Right lobe of liver (tissue), 4 donors: ENCODE measurements around the gene ZNF670.

ENCODE experiments used
- POLR2A ChIP-seq: fragments of 450-650 bp; IDR thresholded peaks from one replicate; pipeline ENCODE4 v1.6.1; 2017; ENCODE audit warnings: antibody characterized with exemption, mild to moderate bottlenecking
- TF ChIP-seq, protein P1 (sequence below), 4 donors: fragments of 200-600 bp in 3 of 4; fragments of 450-650 bp in 1 of 4; IDR thresholded peaks; one replicate each; pipeline versions ENCODE4 v1.5.1 to v1.8.0; 2016 to 2022; ENCODE audit warnings: antibody characterized with exemption in 4 of 4, mild to moderate bottlenecking in 2 of 4
- donor health status: DM: no; HTN: no; CAD: no.
- donor health status: DM: no; HTN: no; CAD: no.
- donor health status: DM: no; HTN: yes; CAD: no.

DNA sequence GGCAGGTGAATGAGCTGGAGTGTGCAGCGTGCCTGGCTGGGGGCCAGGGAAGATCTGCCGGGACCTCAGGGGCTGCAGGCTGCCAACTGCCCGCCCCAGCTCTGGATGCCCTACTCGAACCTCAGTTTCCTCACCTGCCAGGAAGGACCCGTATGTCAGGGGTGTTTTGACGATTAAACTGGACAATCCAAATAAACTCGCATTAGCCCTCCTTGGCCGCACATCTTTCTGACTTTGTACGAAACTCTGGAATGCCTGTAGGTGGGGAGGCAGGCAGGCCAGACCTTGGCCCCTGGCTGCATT lies 33.8 kb upstream of the ZNF670 start:
- TF ChIP-seq, protein P1, sequence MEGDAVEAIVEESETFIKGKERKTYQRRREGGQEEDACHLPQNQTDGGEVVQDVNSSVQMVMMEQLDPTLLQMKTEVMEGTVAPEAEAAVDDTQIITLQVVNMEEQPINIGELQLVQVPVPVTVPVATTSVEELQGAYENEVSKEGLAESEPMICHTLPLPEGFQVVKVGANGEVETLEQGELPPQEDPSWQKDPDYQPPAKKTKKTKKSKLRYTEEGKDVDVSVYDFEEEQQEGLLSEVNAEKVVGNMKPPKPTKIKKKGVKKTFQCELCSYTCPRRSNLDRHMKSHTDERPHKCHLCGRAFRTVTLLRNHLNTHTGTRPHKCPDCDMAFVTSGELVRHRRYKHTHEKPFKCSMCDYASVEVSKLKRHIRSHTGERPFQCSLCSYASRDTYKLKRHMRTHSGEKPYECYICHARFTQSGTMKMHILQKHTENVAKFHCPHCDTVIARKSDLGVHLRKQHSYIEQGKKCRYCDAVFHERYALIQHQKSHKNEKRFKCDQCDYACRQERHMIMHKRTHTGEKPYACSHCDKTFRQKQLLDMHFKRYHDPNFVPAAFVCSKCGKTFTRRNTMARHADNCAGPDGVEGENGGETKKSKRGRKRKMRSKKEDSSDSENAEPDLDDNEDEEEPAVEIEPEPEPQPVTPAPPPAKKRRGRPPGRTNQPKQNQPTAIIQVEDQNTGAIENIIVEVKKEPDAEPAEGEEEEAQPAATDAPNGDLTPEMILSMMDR (IDR thresholded peaks at IDR 0.05) = no peak
- no peak for TF ChIP-seq POLR2A
